Liver (tissue), 9 donors: ENCODE results near the gene LLGL2. TPM values are rescaled to one million over a fixed set of nuclear protein-coding genes. Genes with fewer than 3 reads are reported as not detected.

Experiments used
- DNase-seq: peaks from one replicate; pipeline ENCODE4 v3.0.0-alpha.2; 2017; ENCODE audit warnings: low spot score
- H3K27ac ChIP-seq, 2 donors: one replicate each; pipeline ENCODE4 v1.7.0; 2013; ENCODE audit warnings: inconsistent platforms in 2 of 2, low read length in 2 of 2, control low read depth in 1 of 2, low read depth in 1 of 2, mild to moderate bottlenecking in 1 of 2
- H3K27me3 ChIP-seq, 4 donors: one replicate each; pipeline versions ENCODE4 v1.6.1 to v1.7.0; 2013; ENCODE audit warnings: low read length in 3 of 4, inconsistent platforms in 1 of 4, mild to moderate bottlenecking in 1 of 4, moderate library complexity in 1 of 4; ENCODE audit not compliant: control insufficient read depth in 4 of 4, insufficient read depth in 4 of 4
- H3K36me3 ChIP-seq, 4 donors: one replicate each; pipeline versions ENCODE4 v1.6.1 to v1.7.0; 2013; ENCODE audit warnings: low read length in 3 of 4, mild to moderate bottlenecking in 3 of 4, low read depth in 1 of 4, moderate library complexity in 1 of 4; ENCODE audit not compliant: control insufficient read depth in 4 of 4, insufficient read depth in 3 of 4
- H3K4me1 ChIP-seq, 4 donors: one replicate each; pipeline versions ENCODE4 v1.6.1 to v1.7.0; 2013; ENCODE audit warnings: low read length in 3 of 4, mild to moderate bottlenecking in 3 of 4, moderate library complexity in 1 of 4; ENCODE audit not compliant: control insufficient read depth in 4 of 4, insufficient read depth in 4 of 4
- H3K4me3 ChIP-seq, 3 donors: one replicate each; pipeline versions ENCODE4 v1.6.1 to v1.7.0; 2013; ENCODE audit warnings: low read length in 3 of 3, control low read depth in 1 of 3, low read depth in 1 of 3, mild to moderate bottlenecking in 1 of 3
- H3K9ac ChIP-seq, 2 donors: one replicate each; pipeline ENCODE4 v1.7.0; 2013; ENCODE audit warnings: low read length in 2 of 2, mild to moderate bottlenecking in 2 of 2, moderate library complexity in 2 of 2, control low read depth in 1 of 2, low read depth in 1 of 2
- H3K9me3 ChIP-seq, 4 donors: one replicate each; pipeline versions ENCODE4 v1.6.1 to v1.7.0; 2013; ENCODE audit warnings: low read length in 3 of 4; ENCODE audit not compliant: control insufficient read depth in 4 of 4
- EGR1 ChIP-seq, 2 donors: IDR thresholded peaks; 2 replicates each; pipeline ENCODE4 v1.6.1; 2016 to 2018; ENCODE audit warnings: antibody characterized with exemption in 2 of 2, low read depth in 2 of 2
- RAD21 ChIP-seq, 2 donors: IDR thresholded peaks; 2 replicates each; pipeline ENCODE4 v1.6.1; 2016; ENCODE audit warnings: antibody characterized with exemption in 2 of 2, mild to moderate bottlenecking in 2 of 2
- RXRA ChIP-seq, 2 donors: IDR thresholded peaks; 2 replicates each; pipeline ENCODE4 v1.6.1; 2017 to 2018; ENCODE audit warnings: antibody characterized with exemption in 2 of 2, mild to moderate bottlenecking in 1 of 2
- SP1 ChIP-seq: IDR thresholded peaks from 2 replicates; pipeline ENCODE4 v1.6.1; 2018; ENCODE audit warnings: antibody characterized with exemption, mild to moderate bottlenecking
- TAF1 ChIP-seq: conservative IDR thresholded peaks from 2 replicates; pipeline ENCODE4 v1.6.1; 2016; ENCODE audit warnings: antibody characterized with exemption, mild to moderate bottlenecking
- WGBS: extraction: QIAGEN DNeasy Blood & Tissue Kit; methylation state at CpG from one replicate; pipeline ENCODE4 v1.1.7; 2013; 5-methylcytosine and 5-hydroxymethylcytosine counted together
- polyA plus RNA-seq, 2 donors: library from polyadenylated mRNA; stranded (reverse) in 1 of 2; unstranded in 1 of 2; fragments of 200-250 nt in 1 of 2; fragments of >200 nt in 1 of 2; fragmentation: Nextera tagmentation in 1 of 2; extraction: Ambion mirVana in 1 of 2; gene quantifications; one replicate each; pipeline versions ENCODE4 v1.2.1 to v1.2.3, GENCODE V29; 2013 to 2015
- total RNA-seq, 2 donors: library from RNA; depleted of rRNA; stranded (reverse); fragments of >200 nt; gene quantifications; one replicate each; pipeline ENCODE4 v1.2.3, GENCODE V29; 2014
- TF ChIP-seq, protein P1 (sequence below): IDR thresholded peaks from 2 replicates; pipeline ENCODE4 v1.6.1; 2016; ENCODE audit warnings: antibody characterized with exemption, mild to moderate bottlenecking
- TF ChIP-seq, protein P2 (sequence below): fragments of 150-350 bp; IDR thresholded peaks from 2 replicates; pipeline ENCODE4 v1.5.1; 2017; ENCODE audit warnings: improper control_type of control experiment, low read depth, low read length; ENCODE audit not compliant: missing input control
- donor health status: healthy.
- donor health status: healthy.
- donor health status: healthy.
- donor health status: healthy.
- donor health status: healthy.

LLGL2 gene
- total RNA-seq: 10 to 100 TPM; 23.2 to 69.6 TPM
- 10 to 100 TPM; 34.9 to 42.1 TPM for polyA plus RNA-seq

DNA sequence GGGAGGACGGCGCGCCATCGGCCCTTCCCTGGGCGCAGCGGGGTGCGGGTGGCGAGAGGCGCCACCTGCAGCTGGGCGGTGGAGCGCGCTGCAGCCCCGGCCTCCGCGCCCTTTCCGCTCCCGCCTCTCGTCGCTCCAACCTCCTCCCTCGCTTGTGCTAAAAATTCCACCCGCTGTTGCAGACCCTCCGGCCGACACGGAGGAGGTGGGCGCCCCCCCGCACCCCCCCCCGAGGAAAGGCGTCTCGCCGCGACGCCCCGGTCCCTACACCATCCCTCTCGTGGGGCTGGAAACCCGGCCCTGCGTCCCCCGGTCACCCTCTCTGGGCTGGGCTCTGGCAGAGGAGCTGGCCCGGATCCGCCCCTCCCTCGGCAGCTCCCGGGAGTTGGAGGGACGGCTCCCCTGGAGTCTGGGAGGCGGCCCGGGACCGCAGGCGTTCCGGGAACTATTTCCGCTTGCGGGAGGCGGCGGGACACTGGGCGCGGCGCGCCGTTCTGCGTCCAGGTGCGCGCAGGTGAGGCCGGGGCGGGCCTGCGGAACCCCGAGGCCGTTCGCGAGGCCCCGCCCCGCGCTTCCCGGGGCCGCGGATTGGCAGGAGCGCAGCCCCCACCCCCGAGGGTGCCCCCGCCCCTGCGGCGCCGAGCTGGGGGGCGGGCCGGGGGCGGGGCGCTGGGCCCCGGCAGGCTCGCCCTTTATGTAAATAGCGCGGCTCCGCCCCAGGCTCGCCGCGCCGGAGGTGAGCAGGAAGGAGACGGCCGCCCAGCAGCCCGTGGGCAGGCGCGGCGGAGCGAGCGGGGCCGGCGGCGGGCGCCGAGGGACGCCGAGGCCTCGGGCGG, at the start of gene LLGL2:
Gene LLGL2 (plus strand): TSS at position 728 of the 836 bp plus-strand sequence. CDS start 17,730 bp downstream, outside the sequence.
- no peaks in the 10 kb centered on the region for H3K27me3 ChIP-seq
- peaks cover 6 to 24% (median 16%) of the 10 kb centered on the region in 4 donors for H3K4me1 ChIP-seq
- 1% methylated on average over 108 of the region's 108 CpGs for WGBS
- H3K36me3 ChIP-seq: peaks cover 0 to 3% (median 0%) of the 10 kb centered on the region in 4 donors
- DNase-seq: peak; percentile 80
- peak within 1 kb of the TSS; percentile 42 to 90 (median 66) for H3K4me3 ChIP-seq
- H3K9me3 ChIP-seq: no peaks in the 10 kb centered on the region
- H3K27ac ChIP-seq: peak within 1 kb of the TSS; percentile 58 to 71
- H3K9ac ChIP-seq: peak within 1 kb of the TSS; percentile 30 to 45
- no peak for TF ChIP-seq RXRA (IDR thresholded peaks at IDR 0.05)
- TF ChIP-seq RAD21 (IDR thresholded peaks at IDR 0.05): peak; percentile 56
- TF ChIP-seq, protein P1, sequence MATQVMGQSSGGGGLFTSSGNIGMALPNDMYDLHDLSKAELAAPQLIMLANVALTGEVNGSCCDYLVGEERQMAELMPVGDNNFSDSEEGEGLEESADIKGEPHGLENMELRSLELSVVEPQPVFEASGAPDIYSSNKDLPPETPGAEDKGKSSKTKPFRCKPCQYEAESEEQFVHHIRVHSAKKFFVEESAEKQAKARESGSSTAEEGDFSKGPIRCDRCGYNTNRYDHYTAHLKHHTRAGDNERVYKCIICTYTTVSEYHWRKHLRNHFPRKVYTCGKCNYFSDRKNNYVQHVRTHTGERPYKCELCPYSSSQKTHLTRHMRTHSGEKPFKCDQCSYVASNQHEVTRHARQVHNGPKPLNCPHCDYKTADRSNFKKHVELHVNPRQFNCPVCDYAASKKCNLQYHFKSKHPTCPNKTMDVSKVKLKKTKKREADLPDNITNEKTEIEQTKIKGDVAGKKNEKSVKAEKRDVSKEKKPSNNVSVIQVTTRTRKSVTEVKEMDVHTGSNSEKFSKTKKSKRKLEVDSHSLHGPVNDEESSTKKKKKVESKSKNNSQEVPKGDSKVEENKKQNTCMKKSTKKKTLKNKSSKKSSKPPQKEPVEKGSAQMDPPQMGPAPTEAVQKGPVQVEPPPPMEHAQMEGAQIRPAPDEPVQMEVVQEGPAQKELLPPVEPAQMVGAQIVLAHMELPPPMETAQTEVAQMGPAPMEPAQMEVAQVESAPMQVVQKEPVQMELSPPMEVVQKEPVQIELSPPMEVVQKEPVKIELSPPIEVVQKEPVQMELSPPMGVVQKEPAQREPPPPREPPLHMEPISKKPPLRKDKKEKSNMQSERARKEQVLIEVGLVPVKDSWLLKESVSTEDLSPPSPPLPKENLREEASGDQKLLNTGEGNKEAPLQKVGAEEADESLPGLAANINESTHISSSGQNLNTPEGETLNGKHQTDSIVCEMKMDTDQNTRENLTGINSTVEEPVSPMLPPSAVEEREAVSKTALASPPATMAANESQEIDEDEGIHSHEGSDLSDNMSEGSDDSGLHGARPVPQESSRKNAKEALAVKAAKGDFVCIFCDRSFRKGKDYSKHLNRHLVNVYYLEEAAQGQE: peak; percentile 48
- TF ChIP-seq, protein P2, sequence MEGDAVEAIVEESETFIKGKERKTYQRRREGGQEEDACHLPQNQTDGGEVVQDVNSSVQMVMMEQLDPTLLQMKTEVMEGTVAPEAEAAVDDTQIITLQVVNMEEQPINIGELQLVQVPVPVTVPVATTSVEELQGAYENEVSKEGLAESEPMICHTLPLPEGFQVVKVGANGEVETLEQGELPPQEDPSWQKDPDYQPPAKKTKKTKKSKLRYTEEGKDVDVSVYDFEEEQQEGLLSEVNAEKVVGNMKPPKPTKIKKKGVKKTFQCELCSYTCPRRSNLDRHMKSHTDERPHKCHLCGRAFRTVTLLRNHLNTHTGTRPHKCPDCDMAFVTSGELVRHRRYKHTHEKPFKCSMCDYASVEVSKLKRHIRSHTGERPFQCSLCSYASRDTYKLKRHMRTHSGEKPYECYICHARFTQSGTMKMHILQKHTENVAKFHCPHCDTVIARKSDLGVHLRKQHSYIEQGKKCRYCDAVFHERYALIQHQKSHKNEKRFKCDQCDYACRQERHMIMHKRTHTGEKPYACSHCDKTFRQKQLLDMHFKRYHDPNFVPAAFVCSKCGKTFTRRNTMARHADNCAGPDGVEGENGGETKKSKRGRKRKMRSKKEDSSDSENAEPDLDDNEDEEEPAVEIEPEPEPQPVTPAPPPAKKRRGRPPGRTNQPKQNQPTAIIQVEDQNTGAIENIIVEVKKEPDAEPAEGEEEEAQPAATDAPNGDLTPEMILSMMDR: peak; percentile 37

DNA sequence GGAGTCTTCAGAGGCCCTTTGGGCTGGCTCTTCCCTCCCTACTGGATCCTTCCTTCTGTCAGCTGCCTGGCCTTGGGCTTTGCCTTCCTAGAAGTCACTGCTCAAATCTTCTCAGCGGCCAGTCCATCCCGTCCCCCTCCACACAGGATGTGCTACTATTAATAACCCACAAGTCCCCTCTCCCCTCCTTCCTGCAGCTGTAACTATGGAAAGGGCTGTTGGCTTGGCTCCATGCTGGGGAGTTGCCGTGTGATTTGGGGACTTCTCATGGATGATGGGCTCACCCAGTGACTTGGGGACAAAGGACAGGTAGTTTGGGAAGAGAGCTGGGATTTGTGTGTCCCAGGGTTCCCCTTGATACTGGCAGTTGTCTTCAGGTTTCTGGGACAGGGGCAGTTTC, 49.6 kb upstream of the LLGL2 start:
- Histone ChIP-seq H3K9ac (no peak overlapping the region), H3K4me3 (no peak overlapping the region), H3K36me3 (peaks cover 0 to 7% (median 3%) of the 10 kb centered on the region in 4 donors), H3K27me3 (no peaks in the 10 kb centered on the region), H3K27ac (peak overlapping the region; percentile 14 to 44), H3K4me1 (peaks cover 0 to 20% (median 10%) of the 10 kb centered on the region in 4 donors), H3K9me3 (no peaks in the 10 kb centered on the region)
- 78% methylated on average over 3 of the region's 3 CpGs for WGBS
- DNase-seq: no peak
- TF ChIP-seq EGR1 (IDR thresholded peaks at IDR 0.05; ENCODE audit: low read depth in 2 of 2): no peak
- TF ChIP-seq RAD21 (IDR thresholded peaks at IDR 0.05): peak in 1 of 2 donors; percentile 27
- peak; percentile 25 for TF ChIP-seq SP1

- H3K36me3 ChIP-seq: peaks cover 0 to 7% (median 3%) of the 10 kb centered on the region in 4 donors
- H3K27ac ChIP-seq: peak overlapping the region in 1 of 2 donors; percentile 44
- H3K9ac ChIP-seq: no peak overlapping the region
- WGBS: 73% methylated on average over 8 of the region's 8 CpGs
- no peak overlapping the region for H3K4me3 ChIP-seq
- peaks cover 0 to 21% (median 10%) of the 10 kb centered on the region in 4 donors for H3K4me1 ChIP-seq
- no peak for DNase-seq
- H3K27me3 ChIP-seq: no peaks in the 10 kb centered on the region
- TF ChIP-seq TAF1 (no peak), RAD21 (IDR thresholded peaks at IDR 0.05) (no peak)
- H3K9me3 ChIP-seq: no peaks in the 10 kb centered on the region
These were observed 49.2 kb upstream of the LLGL2 start for GRCh38 chr17:75476271-75476671.
